NCI-H524 (cell line): ENCODE measurements around the gene NUDT12.

Experiments used
- DNase-seq, 2 experiments: peaks; one replicate each; lab custom pipeline; 2025; lab: John Stamatoyannopoulos, UW

Gene NUDT12

GRCh38 chr5:103541114-103541513 lies 21.5 kb downstream of the NUDT12 start:
- no peak for DNase-seq

DNA sequence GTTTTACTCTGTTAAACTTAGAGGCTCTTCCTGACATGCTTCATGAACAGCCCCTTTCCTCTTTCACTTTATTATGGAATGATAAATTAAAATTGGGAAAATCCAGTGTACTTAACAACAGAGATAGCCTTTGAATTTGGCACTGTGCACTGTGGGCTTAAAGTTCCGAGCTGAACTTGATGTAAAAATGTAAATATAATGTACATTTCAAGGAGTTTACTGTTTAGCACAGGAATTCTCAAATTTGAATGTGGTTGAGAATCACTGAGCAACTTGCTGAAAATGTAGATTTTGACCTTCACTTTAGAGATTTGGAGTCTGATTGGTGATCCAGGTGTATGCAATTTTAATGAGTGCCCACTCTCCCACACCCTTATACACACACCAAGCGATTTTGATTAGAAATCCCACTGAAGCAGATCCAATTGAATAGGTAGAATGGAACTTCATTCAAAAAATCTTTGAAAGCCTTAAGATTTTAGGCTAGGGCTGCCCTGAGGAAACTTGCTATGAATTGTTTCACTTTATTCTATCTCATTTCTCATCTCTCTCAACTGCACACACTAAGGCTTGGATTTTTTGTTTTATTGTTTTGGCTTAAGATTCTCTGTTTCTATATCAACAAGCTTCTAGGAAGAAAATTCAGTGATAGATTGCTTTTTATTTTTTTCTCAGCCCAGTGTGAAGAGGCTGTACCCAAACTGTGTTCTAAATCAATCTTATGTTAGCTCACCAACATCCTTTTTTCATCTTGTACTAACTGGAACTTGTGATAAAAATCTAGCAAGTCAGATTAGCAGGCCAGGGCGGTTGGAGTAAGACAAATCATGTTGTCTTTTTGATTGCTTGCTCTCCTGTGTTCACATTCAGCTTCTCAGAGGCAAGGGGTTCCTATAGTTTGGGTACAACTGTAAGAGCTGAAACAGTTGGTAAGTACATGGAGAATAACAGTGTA lies 22.9 kb downstream of the NUDT12 start:
- DNase-seq, result no peak

DNA sequence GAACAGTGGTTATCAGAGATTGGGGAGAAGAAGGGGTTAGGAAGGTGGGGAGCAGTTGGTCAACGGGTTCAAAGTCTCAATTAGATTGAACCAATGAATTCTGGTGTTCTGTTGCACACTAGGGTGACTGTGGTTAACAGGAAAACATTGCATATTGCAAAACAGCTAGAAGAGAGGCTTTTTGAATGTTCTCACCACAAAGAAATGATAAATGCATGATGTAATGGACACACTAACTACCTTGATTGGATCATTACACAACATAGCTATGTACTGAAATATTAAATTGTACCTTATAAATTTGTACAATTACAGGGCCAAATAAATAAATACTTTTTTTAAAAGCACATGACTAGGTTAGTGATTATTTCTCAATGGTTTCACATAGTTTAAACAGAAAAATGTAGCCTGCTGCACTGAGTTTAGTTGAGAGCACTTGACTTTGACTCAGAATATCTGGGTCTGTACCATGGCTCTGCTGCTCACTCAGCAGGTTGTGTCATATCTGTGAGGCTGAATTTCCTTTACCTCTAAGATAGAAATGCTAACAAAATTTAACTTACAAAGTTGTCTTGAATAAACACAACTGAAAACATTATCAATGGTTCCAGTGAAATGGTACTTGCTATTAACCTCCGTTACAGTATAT lies 30.4 kb downstream of the NUDT12 start:
- DNase-seq, result no peak

- DNase-seq, result peak in 1 of 2 experiments; percentile 46
Observed at GRCh38 chr5:103526164-103526915, 36.2 kb downstream of the NUDT12 start.

GRCh38 chr5:103525361-103525760 lies 37.2 kb downstream of the NUDT12 start:
- no peak for DNase-seq

DNA sequence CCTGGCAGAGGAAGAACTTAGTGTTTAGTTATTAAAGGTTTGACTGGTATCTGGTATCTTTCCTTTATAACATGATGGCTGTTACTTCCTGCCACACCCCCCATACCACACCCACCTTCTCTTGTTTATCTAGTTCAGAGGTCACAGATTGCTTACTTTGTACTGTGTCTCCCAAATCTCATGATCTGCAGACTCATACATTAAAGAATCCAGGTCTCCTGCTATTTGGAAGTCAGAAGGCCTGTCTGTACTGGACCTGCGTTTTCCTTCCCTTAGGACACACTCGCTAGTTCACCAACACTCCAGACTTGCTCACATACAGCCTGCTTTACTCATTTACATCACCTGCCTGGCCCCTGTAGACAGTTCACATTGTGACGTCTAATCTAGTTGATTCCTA lies 39.3 kb downstream of the NUDT12 start:
- DNase-seq, result no peak

DNA sequence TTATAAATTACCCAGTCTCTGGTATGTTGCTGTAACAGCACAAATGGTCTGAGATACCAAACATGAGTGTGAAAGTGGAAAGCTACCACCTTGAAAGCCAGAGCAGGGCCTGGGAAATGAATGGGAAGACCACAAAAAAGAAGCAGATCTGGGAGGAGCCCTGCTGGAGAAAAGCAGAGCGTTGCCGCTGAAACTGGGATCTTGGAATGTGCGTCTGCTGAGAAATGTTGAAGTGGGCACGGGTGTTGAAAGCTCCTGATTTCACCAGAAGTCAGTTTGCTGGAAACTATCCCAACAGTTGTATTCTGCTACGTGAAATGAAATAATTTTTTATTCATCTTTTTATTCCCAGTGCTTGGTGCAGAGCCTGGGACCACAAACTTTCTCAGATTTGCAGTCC lies 40.0 kb downstream of the NUDT12 start:
- no peak for DNase-seq

- DNase-seq, result no peak
Observed at GRCh38 chr5:103519550-103519949, 43.0 kb downstream of the NUDT12 start.

DNA sequence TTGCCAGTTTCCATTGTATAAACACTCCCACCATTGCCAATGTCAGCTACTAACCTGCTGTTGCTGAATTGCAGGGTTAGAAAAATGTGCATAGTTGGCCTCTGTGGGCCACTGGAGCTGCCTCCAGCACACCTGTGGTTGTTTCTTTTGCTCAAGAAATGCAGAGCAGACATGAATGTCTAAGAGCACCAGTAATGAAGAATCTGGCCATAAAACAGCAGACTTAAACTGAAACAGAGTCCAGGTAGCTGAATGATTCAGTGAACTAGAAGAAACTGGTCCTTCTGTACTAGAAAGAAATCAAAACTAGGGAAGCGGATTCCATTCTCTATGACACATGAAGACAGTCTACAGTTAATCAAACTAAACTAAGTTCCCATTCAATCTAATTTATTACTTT lies 48.2 kb downstream of the NUDT12 start:
- DNase-seq, result no peak

GRCh38 chr5:103513701-103514100 lies 48.9 kb downstream of the NUDT12 start:
- DNase-seq, result no peak

DNA sequence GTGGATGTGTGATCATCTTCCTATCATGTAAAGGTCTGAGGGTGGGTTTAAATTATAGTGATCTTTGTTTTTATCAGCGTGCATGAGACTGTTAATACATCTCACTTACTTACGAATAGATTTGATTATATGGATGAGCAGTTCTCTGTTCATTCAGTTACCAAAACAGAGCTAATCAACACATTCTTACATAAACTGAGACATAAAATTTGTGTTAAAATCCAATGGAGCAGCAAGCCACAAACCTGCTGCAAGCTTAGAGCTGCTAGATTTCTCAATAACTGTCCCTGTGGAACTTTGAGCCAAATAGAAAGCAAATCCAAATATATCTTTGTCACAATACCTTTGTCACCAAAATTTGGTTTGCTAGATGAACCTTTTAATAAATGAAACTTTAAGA lies 50.1 kb downstream of the NUDT12 start:
- no peak for DNase-seq

GRCh38 chr5:103511554-103511885 lies 51.1 kb downstream of the NUDT12 start:
- no peak for DNase-seq

GRCh38 chr5:103510851-103511553 lies 51.6 kb downstream of the NUDT12 start:
- no peak for DNase-seq

DNA sequence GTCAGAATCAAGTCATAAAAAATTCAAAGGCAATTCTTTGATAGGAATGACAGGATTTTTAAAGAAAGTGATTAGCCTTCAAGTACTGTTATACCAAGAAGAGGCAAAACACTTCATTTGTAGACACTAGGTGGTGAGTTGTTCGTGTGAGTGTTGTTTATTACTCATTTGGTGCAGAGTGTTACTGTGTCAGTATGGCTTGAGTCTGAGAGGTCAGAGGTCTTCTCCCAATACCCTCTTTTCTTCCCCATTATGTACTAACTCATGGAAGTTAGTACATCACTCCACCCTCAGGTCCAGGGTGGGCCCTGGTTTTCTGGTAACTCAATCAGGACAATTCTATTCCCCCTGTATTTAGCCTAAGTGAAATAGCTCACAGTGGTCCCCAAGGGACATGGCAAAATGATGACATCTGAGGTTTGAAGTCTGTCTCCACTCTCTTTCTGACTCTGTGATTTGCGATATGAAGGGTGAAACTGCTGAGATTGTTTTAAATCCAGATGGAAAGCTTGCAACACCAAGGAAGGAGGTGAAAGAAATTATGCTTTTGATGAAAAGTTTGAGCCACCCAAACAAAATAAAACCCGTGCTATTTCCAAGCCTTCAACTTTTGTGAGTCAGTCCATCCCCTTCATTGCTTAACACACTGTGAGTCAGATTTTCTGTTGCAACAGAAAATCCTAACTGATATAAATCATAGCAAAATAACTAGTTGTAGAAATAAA lies 56.8 kb downstream of the NUDT12 start:
- no peak for DNase-seq

DNA sequence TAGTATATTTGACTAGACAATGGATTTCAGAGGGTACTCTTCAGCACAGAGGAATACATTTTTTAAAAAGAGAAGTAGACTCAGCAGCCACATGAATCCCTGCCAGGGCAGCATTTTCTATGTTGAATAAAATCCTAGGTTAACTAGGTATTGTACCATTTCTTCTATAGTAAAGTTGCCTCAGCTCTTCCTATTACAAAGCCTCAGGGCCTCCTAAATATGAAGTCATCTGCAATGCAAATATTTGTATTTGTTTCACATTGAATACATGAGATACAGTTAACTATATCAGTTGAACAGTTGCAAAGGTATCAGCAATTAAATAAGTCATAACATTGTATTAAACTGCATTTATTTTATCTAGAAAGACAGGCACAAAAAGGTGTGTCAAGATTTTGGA lies 59.5 kb downstream of the NUDT12 start:
- DNase-seq, result no peak

DNA sequence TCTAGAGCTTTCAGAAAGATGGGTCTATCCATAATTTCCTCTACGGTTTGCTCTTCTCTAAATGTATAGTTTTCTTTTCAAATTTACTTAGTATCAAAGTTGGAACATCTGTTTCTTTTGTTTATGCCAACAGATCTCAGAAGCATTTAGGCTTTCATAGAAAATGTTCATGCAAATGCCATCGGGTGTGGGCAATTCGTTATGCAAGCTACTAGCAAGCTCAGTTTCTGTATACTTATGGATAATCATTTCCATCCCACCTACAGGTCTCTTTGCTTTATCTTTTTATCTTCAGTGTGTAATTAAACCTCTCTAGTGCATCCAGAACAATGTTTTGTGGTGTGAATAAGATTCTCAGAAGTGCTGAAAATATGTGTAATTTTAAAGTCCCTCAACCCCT lies 59.9 kb downstream of the NUDT12 start:
- DNase-seq, result no peak
